Measurements from ENCODE around the gene CDYL2. TPM values are rescaled to one million over a fixed set of nuclear protein-coding genes. Genes with fewer than 3 reads are reported as not detected.

CDYL2 gene
- total and polyA plus RNA-seq, 4 donors, result 0.84 to 4.1 (median 2.3) TPM

- no peak overlapping the region for H3K9ac ChIP-seq (ENCODE audit: low read depth in 1 of 2, low read length in 2 of 2)
- WGBS, result 96% methylated on average over 3 of the region's 3 CpGs
- H3K36me3 ChIP-seq (ENCODE audit: control insufficient read depth in 4 of 4, insufficient read depth in 3 of 4, low read depth in 1 of 4, low read length in 3 of 4), result no peaks in the 10 kb centered on the region
- no peak overlapping the region for H3K4me3 ChIP-seq (ENCODE audit: low read depth in 1 of 3, low read length in 3 of 3)
- H3K4me1 ChIP-seq (ENCODE audit: control insufficient read depth in 4 of 4, insufficient read depth in 4 of 4, low read length in 3 of 4), result no peaks in the 10 kb centered on the region
- no peaks in the 10 kb centered on the region for H3K27me3 ChIP-seq (ENCODE audit: control insufficient read depth in 4 of 4, insufficient read depth in 4 of 4, low read length in 3 of 4)
- no peak overlapping the region for H3K27ac ChIP-seq (ENCODE audit: low read depth in 1 of 2, low read length in 2 of 2)
- H3K9me3 ChIP-seq (ENCODE audit: control insufficient read depth in 4 of 4, low read length in 3 of 4), result no peaks in the 10 kb centered on the region
- DNase-seq (ENCODE audit: low spot score), result no peak
- TF ChIP-seq NR2F2 (IDR thresholded peaks at IDR 0.05), result no peak
- no peak for TF ChIP-seq CTCF (IDR thresholded peaks at IDR 0.05; ENCODE audit: low read depth, low read length, missing input control)
- no peak for TF ChIP-seq FOXA2 (IDR thresholded peaks at IDR 0.05)
- TF ChIP-seq ATF3 (IDR thresholded peaks at IDR 0.05), result no peak
- no peak for TF ChIP-seq GABPA (IDR thresholded peaks at IDR 0.05 in 1 of 2, conservative IDR thresholded peaks at IDR 0.05 in 1 of 2)
- TF ChIP-seq REST (IDR thresholded peaks at IDR 0.05), result no peak
- TF ChIP-seq HNF4A (conservative IDR thresholded peaks at IDR 0.05), result no peak
- no peak for TF ChIP-seq RAD21 (IDR thresholded peaks at IDR 0.05)
- no peak for TF ChIP-seq TAF1 (conservative IDR thresholded peaks at IDR 0.05)
- TF ChIP-seq EGR1 (IDR thresholded peaks at IDR 0.05; ENCODE audit: low read depth in 2 of 2), result no peak
- TF ChIP-seq MAX (IDR thresholded peaks at IDR 0.05), result no peak
- TF ChIP-seq SP1 (IDR thresholded peaks at IDR 0.05), result no peak
- TF ChIP-seq HNF4G (IDR thresholded peaks at IDR 0.05), result no peak
- TF ChIP-seq YY1 (IDR thresholded peaks at IDR 0.05), result no peak
- no peak for TF ChIP-seq ZBTB33 (IDR thresholded peaks at IDR 0.05)
- TF ChIP-seq FOXA1 (IDR thresholded peaks at IDR 0.05), result no peak
- TF ChIP-seq JUND (IDR thresholded peaks at IDR 0.05), result no peak
- no peak for TF ChIP-seq RXRA (IDR thresholded peaks at IDR 0.05)
Observed at GRCh38 chr16:80702696-80703095, 101.7 kb downstream of the CDYL2 start.

Data from liver (tissue), 9 donors.